ENCODE data around the gene TSHR. TPM values are rescaled to one million over a fixed set of nuclear protein-coding genes. Genes with fewer than 3 reads are reported as not detected.

TSHR gene
- total RNA-seq, 1 donor from 2014 or later: not detected

- no peak for TF ChIP-seq CTCF (conservative IDR thresholded peaks at IDR 0.05; ENCODE audit: low read depth, low read length)
- no peak overlapping the region for H3K4me3 ChIP-seq (ENCODE audit: low read depth, low read length)
- DNase-seq (ENCODE audit: low read depth): no peak
Measured at GRCh38 chr14:81193924-81194633, 238.7 kb downstream of the TSHR start.

Other genes starting within 250 kb of the TSHR start
- gene CEP128, start 13.9 kb upstream of the TSHR start, total RNA-seq: 5.2 and 5.7 TPM in 2 replicates

Data from epithelial cell of proximal tubule (primary cell).